GM18951 (cell line): ENCODE measurements around the gene PSME2.

Experiments used
- POLR2A ChIP-seq: IDR thresholded peaks from 4 replicates; pipeline ENCODE4 v1.6.1; 2011; ENCODE audit warnings: mild to moderate bottlenecking; ENCODE audit not compliant: insufficient read length, insufficient read depth; ENCODE audit errors: extremely low read depth
- in situ Hi-C: fragments of 300-500 bp; cut with MboI; formaldehyde crosslinking; loops from one replicate; pipeline ENCODE4 v1.12.0; 2022; ENCODE audit warnings: low sequenced_read_pairs, mixed read lengths, inconsistent platforms; ENCODE audit not compliant: unreplicated experiment

Gene PSME2

GRCh38 chr14:24146453-24146977 lies at the start of gene PSME2:
TSS of gene PSME2 (minus strand) at chr14:24146610. CDS start at chr14:24146581, 29 bp downstream.
- peak; percentile 83 for TF ChIP-seq POLR2A
- in situ Hi-C loops: no loop called here

- in situ Hi-C loops: no loop called here
- TF ChIP-seq POLR2A: peak; percentile 68
These were observed 49.0 kb upstream of the PSME2 start, which contains the start of gene TM9SF1 for GRCh38 chr14:24195186-24196070. TSS of gene TM9SF1 (minus strand) at chr14:24195441. CDS start at chr14:24195019, 422 bp downstream.

- in situ Hi-C loops: no loop called here
- TF ChIP-seq POLR2A: no peak
These were observed 48.4 kb upstream of the PSME2 start for GRCh38 chr14:24194873-24195185.

- in situ Hi-C loops: no loop called here
- TF ChIP-seq POLR2A: no peak
These were observed 47.9 kb upstream of the PSME2 start for GRCh38 chr14:24194186-24194872.

- TF ChIP-seq POLR2A: no peak
- in situ Hi-C loops: no loop called here
These were observed 46.5 kb upstream of the PSME2 start for GRCh38 chr14:24192933-24193332.

- in situ Hi-C loops: no loop called here
- TF ChIP-seq POLR2A: no peak
These were observed 44.0 kb upstream of the PSME2 start for GRCh38 chr14:24190416-24190815.

- no peak for TF ChIP-seq POLR2A
- in situ Hi-C loops: no loop called here
These were observed 43.0 kb upstream of the PSME2 start for GRCh38 chr14:24189460-24189859.

GRCh38 chr14:24189059-24189375 lies 42.6 kb upstream of the PSME2 start:
- in situ Hi-C loops: no loop called here

GRCh38 chr14:24188251-24189058 lies 42.0 kb upstream of the PSME2 start, which contains the start of gene IPO4:
TSS of gene IPO4 (minus strand) at chr14:24188816. CDS start at chr14:24188787, 29 bp downstream.
- in situ Hi-C loops: no loop called here
- peak; percentile 91 for TF ChIP-seq POLR2A

More at GRCh38 chr14:24189059-24189375, 42.6 kb upstream of the PSME2 start:
- no peak for TF ChIP-seq POLR2A

GRCh38 chr14:24187539-24187915 lies 41.1 kb upstream of the PSME2 start:
- in situ Hi-C loops: no loop called here
- no peak for TF ChIP-seq POLR2A

- no peak for TF ChIP-seq POLR2A
- in situ Hi-C loops: no loop called here
These were observed 40.6 kb upstream of the PSME2 start for GRCh38 chr14:24186831-24187538.

GRCh38 chr14:24185741-24186140 lies 39.3 kb upstream of the PSME2 start:
- TF ChIP-seq POLR2A: no peak
- in situ Hi-C loops: no loop called here
